Measurements from ENCODE around the gene OSTN.
"Not testable (repeated sequence)": the region's sequence is repeated elsewhere in the genome, so short reads cannot be mapped to it uniquely, and the experiment has no call there.

OSTN gene

DNA sequence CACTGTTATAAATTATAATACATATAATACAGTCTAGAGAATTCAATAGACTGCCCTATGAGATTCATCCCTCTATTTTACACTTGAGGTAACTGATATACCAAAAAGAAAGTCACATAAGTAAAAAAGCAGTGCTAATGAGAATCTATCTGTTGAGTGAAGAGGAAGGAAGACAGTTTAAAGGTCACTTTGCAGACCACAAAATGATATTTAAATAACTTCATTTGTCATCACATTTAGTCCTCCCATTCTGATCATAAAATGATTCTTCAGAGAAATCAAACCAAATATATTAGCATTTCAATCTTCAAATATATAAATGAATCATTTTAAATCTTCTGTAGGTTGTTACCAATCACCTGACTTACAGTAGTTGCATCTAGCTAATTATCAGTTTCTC lies 69.7 kb downstream of the OSTN start:
- DNase-seq = no peak

DNA sequence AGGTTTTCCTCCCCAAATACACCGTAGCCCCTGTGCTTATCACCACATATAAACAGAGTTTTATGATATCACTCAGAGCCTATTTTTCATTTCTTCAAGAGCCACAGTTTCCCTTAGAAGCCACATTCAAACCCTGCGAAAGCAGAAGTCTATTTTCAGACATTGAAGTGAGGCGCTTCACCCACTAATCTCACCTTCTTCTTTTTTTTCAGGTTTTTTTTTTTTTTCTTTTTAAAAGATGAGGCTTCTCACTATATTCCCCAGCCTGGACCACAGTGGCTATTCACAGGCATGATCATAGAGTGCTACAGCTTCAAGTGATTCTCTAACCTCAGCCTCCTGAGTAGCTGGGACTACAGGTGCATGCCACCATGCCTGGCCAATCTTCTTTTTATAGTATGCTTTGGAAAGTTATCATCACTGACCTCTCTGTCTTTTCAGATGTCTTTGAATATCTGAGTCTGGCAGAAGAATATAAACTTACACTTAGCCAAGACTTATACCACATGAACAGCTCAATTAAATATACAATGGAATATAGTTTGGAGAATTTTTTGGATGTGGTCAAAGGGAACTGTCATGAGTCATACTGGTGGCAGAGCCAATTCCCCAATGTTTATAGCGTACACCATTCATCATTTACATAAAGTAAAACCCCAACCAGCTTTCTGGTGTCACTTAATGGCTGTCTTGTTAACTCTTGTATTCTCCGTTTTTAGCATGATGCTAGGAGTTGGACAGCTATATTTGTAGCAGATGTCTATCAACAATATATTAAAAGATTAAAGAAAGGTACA lies 70.4 kb downstream of the OSTN start:
- DNase-seq = no peak

DNA sequence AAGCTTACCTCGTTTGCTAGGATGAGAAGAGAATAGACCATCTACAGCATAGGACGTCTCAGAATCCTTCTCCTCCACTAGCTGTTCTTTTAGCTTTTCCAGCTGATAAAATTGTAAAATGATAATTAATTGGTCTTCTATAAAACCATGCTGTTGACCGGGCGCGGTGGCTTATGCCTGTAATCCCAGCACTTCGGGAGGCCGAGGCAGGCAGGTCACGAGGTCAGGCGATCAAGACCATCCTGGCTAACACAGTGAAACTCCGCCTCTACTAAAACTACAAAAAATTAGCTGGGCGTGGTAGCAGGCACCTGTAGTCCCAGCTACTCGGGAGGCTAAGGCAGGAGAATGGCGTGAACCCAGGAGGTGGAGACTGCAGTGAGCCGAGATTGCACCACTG lies 76.2 kb downstream of the OSTN start:
- DNase-seq = not testable (repeated sequence)

DNA sequence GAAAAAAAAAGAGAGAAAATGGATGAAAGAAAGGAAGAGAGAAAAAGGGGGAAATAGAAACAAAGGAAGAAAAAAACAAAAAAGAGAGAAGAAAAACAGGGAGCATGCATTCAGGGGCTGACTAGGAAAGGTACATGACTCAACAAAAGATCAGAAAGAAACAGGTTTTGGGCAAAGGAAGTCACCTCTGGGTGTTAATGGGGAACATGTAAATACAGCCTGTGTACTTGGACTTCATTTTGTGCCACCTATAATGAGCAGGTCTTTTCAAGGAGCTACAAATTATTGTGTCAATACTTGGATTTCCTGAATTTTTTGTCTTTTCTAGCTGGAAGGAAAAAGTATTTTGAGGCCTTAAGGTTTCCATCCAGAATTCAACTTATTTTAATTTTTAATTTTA lies 76.7 kb downstream of the OSTN start:
- no peak for DNase-seq

DNA sequence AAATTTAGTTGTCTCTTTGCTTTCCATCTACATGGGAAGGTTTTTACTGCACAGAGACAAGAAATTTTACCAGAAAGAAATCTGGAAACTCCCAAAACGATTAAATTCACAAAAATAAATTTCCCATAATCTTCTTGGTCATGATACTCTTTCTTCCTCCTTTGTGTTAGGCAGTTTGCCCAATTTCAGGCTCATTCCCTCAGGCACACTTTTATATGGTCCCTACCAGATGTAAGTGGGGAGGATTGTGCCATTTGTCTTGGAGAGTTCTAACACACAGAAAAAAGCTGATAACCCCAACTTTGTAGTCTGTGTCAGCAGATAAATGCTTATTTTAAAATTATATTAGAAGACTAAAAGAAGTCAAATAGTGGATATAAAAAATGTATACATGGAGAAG lies 81.1 kb downstream of the OSTN start:
- no peak for DNase-seq

DNA sequence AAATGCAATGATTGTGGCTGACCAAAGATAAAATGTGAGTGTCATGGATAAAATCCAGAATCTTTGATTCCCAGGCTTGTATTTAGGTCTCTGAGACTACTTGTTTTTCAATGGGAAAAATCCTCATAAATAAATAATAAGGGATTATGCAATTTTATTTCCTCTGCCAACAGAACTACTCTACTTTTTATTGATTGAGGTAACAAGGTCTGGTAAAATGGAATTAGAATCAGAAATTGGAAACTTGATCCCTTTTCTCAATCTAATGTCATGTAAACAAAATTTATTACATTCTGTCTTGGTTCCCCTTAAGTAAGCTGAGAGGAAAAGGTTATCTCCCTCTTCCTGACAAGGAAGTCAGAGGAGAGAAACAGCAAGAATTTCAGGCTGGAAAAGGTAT lies 81.8 kb downstream of the OSTN start:
- DNase-seq = no peak

DNA sequence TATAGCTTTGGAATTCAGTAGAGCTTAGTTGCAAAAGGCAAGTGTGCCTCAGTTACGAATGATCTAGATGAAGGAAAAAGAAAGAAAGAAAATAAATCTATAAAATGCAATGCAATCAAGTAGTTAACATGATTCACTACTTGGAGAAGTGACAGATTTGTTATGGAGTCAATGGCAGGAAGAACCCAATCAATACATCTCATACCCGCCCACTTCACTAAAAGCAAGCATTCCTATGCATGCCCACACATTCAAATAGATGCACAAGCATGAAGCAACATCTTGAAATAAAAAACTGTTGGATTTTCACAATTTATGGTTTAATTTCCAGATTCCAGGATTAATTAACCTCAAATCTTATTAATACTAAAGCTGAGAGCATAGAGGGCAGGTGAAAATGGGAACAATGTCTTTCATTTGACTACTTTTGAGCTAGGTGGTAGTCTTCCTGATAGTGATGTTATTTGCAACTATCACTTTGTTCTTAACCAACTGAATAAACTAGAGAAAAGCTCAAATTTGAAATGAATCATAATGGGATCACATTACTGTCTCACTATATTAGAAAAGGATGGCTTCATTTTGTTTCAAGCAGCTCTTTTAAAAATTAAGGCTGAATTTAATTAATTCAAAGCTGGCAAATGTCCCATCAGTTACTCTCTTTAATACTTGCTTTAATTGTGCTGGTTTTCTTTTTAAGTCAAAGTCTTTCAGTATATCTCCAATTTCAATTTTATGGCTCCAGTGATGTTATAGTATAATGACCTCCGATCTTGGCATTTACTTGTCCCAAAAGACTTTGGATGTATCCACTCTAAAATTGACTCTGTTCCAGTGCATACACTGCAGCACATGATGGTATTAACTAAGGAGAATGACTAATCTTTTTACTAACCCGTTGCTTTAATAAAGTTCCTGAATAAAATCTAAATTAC lies 83.5 kb downstream of the OSTN start:
- DNase-seq = no peak

DNA sequence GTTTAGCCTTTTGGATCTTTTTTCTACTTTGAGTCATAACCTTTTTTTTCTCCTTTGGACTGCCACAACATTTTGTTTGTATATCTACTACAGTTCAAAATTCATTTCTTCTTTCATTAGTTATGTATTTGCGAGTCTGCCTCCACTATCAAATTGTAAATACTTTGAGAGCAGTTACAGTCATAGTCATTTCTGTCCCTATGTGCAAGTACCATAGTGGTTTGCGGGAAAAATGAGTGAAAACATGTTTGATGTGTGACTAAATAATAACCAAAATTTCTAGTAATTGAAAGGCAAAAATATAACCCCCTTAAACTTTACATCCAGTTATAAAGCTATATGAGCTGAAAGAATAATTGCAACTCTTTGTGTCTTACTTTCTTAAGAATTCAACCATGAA lies 84.4 kb downstream of the OSTN start:
- DNase-seq = no peak

DNA sequence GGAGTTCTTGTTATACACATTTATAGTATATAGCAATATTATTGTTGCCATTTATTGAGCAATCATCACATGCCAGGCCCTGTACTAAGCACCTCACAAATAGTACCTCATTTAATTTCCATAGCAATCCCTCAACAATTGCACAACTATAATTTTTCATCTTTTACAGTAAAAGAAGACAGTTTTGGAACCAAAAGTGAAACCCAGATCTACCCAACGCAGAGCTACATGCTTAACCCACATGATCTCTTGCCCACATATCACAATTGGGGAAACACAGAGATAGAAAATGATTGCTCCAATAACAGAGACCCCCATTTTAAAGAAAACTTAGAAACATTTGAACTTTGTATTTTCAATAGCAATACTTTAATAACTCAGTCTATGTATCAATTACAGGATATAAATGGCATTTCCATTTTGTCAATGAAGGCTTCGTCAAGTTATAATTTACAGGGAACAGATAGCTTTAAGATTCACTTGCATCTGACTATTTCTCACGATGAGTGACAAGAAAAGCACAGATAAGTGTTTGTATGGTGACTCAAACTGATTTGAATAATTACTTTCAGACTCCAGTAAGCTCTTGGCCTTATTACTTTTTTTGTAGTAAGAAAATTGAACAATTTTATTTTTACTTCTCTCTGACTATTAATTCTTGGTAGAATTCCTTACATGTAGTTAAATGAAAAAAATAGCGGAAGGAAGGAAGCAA lies 91.4 kb downstream of the OSTN start:
- DNase-seq = peak; percentile 21

DNA sequence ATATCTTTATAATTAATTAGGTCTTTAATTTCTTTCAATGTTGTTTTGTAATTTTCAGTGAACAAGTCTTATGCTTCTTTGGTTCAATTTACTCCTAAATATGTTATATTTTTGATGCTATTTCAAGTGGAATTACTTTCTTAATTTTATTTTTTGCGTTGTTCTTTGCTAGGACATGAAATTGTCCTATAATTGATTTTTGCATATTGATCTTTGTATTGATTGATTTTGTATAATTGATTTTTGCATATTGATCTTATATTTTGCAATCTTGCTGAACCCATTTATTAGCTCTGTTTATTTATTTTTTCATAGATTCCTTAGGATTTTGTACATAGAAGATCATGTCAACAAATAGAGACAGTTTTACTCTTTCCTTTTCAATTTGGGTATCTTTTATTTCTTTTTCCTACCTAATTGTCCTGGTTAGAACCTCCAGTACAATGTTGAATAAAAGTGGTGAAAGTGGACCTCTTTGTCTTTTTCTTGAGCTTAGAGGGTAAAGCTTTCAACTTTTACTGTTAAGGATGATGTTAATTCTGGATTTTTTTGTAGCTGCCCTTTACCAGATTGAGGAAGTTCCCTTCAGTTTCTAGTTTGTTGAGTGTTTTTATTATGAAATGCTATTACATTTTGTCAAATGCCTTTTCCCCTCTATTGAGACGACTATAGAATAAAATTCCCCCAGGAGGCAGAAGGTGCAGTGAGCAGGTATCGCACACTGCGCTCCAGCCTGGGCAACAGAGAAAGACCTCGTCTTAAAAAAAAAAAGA lies 93.4 kb downstream of the OSTN start:
- DNase-seq = no peak

DNA sequence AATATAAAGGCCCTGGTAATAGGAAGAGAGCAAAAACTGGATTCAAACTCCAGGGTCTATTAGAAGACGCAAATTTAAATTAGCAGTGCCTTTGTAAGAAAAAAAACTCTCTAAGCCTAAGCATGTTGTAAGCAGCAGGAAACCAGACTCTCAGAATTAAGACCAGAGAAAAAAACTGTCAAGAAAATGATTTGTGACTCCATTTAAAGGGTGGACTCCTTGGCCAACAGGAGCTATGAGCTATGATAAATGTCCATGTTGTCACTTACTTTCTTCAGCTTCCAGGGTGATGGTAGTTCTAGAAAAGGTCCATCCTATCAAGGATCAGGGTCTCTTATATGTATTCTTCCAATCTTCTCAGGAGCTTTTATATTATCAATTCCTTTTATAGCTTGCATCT lies 95.2 kb downstream of the OSTN start:
- DNase-seq = no peak

DNA sequence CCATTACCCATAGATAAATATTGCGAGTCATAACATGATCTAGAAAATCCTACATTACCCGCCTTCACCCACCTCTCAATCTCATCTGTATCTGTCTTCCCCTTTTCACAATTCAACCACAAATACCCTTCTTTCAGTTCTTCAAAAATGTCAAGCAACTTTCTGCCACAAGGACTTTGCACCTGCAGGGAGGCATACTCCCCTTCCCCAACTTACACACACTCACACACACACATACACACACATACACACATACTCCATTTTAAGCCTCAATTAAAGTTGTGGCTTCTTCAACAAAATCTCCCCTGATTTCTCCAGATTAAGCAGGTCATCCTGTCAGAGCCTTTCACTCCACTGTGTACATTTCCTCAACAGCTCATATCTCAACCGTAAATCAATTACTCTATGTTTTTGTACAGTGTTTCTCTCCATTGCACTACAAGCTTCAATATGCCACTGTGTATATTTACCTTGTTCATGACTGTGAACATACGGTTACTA lies 97.0 kb downstream of the OSTN start:
- peak; percentile 2 for DNase-seq

DNA sequence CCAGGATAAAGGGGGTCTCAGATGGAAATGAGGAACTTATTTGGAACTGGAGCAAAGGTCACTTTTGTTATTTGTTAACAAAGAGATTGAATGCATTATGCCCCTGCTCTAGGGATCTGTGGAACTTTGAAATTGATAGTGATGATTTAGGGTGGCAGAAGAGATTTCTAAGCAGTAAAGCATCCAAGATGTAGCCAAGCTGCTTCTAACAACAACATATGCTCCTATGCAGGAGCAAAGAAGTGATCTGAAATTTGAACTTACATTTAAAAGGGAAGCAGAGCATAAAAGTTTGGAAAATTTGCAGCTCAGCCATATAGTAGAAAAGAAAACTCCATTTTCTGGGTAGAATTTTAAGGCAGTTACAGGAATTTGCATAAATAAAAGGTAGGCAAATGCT lies 99.8 kb downstream of the OSTN start:
- DNase-seq = no peak

DNA sequence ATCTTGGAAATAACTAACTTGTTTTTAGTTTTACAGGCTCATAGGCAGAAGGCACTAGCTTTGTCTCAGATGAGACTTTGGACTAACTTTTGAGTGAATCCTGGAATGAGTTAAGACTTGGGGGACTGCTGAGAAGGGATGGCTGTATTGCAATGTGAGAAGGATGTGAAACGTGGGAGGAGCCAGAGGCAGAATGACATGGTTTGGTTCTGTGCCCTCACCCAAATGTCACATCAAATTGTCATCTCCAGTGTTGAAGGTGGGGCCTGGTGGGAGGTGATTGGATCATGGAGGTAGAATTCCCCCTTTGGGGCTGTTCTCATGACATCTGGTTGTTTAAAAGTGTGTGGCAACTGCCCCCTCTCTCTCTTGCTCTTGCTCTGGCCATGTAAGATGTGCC lies 101.4 kb downstream of the OSTN start:
- no peak for DNase-seq

DNA sequence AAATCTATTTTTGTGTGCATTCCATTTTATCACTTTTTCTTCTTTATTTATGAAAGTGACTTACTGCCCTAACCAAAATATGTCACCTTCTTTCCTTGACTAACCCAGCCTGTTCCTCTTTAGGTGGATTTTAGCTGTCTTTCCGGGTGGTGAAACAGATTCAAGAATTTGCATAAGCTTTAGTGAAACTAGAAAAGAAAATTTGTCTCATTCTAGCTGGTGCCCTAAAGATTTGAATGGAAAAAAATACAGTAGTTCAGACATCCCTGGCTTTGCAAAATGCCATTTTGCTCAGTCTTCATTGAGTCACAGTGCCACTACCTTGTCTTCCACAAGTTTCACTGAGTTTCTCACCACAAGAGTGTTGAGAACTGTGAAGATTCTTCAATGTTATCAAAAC lies 102.0 kb downstream of the OSTN start:
- DNase-seq = no peak

DNA sequence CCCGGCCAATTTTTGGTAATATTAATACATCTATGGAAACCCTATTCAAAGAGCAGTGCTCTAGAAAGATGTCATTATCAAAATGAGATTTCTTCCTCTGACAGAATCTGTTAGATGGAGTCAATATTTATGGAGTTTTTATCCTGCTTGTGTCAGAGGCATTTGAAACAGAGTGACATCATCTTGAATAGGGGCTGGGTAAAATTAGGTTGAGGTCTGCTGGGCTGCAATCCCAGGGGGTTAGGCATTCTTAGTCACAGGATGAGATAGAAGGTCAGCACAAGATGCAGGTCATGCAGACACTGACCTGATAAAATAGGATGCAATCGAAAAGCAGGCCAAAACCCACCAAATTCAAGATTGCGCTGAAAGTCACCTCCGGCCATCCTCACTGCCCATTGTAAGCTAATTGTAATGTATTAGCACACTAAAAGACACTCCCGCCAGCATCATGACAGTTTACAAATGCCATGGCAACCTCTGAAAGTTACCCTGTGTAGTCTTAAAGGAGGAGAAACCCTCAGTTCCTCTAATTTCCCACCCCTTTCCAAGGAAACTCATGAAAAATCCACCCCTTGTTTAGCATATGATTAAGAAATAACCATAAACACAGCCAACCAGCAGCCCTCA lies 102.9 kb downstream of the OSTN start:
- DNase-seq = no peak

DNA sequence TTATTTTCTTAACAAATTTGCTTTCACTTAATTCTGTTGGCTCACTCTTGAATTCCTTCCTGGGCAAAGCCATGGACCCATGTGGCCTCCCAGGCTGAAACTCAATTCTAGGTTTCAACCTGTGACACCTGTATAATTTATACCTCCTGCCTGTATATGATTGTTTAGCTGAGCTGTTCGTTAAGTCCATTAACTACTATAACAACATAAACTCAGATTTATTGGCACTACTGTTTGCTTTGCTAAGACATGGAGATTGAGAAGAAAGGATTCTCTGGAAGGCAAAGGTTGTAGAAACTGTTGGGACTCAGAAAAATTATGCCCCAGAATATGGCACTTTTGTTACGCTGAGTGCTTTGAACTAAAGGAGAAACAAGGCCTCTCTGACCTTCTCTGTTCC lies 103.4 kb downstream of the OSTN start:
- no peak for DNase-seq

DNA sequence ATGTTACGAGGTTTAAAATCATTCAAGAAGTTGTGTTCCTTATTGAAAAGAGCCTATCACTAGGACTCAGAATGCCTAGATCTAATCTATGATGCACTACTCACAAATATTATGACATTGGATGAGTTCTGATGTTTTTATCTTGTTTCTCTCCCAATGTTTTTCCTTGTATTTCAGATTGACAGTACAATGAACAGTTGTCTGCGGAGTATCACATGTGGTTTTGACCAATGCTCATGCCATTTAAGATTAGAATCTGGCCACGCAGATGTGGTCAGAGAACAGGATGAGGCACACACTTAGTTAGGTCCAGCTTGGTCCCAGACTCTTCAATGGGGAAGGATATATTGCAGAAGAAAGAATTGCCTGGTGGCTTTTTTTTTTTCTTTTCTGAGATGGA lies 104.6 kb downstream of the OSTN start:
- DNase-seq = no peak

DNA sequence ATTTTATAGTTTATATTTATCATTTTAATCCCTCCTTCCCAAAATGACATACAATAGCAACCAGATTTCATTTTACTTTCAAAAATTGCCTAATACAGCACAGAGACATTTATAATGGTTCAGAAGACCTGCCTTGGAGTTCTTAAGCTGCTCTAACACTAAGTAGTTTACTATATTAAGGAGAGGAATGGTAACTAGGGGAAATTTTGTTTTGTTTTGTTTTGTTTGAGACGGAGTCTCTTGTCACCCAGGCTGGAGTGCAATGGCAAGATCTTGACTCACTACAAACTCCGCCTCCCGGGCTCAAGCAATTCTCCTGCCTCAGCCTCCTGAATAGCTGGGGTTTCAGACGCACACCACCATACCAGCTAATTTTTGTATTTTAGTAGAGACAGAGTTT lies 107.4 kb downstream of the OSTN start:
- DNase-seq = no peak

DNA sequence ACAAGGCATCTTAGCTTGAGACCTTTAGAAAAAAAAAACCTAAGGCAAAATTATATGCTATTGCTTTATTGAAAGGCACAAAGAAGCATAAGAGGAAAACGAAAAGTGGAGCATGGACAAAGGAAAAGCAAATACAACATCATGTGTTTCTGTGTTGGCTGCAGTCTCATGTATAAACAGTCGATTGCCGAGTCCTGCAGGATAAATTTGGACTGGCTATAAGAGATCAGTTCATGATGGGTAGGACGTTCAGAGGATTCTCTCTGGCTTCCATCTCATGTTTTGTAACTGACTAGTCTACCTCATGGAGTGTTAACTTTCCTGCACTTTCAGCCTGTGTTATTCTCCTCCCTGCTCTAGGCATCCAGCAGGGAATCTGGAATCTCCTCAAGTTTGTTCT lies 108.3 kb downstream of the OSTN start:
- DNase-seq = no peak

DNA sequence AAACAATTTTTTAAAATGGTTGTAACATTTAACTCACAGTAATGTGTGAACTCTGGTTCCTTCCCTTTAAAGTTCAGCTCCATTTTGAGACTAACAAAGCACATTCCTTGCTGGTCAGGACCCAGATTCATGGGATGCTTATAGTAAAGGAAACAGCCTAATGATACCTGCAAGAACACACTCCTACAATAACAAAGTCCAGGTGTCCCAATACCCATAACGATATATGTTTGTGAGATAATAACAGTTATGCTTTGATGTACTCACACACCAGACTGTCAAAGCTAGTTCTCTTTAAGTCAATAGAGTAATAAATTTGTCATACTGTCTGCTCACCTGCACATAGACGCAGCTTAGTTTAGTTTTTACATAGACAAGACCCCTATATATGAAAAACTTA lies 114.3 kb downstream of the OSTN start:
- no peak for DNase-seq

DNA sequence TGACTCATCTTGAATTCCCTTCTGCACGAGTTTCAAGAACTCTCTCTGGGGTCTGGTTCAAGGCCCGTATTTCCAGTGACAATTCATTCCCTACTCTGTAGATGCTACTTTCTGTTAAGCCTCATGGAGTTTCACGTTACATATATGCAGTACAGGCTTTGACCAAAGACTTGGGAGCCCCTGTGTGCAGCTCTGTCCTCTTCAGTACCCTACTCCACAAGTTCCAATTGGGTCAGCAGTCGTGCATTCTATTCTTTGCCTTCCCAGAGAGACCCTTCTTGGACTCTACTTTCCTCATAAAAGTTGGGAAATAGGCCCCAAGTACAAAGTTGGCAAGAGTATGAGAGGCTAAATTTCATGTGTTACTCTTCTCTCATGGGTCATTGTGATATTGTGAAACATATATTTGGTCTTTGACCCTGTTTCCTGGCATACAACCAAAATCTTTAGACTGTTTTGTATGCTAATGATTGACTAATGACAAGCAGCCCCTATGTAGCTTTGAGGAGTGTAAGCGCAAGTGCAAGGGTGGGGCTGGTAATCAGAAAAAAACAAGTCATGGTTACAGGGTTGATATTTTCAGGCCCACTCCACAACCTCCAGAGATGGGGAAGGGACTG lies 115.2 kb downstream of the OSTN start:
- DNase-seq = no peak

Data from CD4-positive, alpha-beta T cell treated with Interleukin-10 for 1 hour (primary cell).